NCI-H345 (cell line): ENCODE data around the gene HTRA3.
"Not testable (repeated sequence)": the region's sequence is repeated elsewhere in the genome, so short reads cannot be mapped to it uniquely, and the experiment has no call there.

Experiments used
- DNase-seq: peaks from one replicate; lab custom pipeline; 2025; lab: John Stamatoyannopoulos, UW

HTRA3 gene

DNA sequence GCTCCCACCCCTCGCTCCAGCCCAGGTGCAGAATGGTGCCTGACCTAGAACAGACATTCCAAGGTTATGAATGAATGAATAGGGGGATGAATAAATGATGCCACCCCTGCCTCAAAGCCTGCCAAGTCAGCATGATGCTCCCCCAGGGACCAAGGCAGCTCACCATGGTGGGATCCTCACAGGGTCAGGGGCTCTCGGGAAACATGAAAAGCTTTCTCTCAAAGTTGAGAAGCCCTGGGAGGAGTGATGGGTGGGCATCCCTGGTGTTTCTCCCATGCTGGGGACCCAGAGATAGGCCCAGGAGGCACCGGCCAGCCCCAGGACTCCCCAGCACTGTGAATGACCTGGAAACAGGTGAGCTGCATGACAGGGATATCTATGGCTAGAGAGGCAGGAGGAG, 58.9 kb downstream of the HTRA3 start:
- no peak for DNase-seq

DNA sequence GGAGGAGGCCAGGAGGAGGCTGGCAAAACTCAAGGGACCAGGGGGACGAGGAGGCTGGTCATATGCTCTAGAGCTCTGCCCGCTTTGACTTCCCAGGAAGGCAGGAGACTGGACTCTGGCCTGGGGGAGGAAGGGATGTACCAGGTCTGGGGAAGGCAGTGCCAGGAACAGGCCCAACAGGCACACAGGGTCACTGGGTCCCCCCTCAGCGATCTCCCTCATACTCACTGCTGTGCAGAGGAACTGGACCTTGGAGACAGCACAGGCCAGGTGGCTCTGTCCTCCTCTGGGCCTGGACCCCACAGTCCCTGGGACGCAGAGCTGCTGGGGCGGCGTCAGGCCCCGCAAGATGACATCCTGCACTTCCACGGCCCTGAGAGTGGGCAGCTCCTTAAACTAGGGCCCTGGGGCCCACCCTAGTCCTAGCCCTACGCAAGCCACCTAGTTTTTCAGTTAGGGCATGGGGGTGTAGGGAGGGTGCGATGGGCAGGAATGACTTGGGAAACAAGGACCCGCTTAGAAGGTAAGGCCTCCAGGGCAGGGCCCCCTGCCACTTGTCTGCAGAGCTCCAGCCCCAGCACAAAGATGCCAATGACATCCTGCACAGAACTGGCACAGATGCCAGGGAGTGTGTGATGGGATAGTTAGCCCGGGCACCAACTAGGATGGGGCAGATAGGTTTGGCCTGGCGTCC, 59.5 kb downstream of the HTRA3 start:
- DNase-seq: no peak

DNA sequence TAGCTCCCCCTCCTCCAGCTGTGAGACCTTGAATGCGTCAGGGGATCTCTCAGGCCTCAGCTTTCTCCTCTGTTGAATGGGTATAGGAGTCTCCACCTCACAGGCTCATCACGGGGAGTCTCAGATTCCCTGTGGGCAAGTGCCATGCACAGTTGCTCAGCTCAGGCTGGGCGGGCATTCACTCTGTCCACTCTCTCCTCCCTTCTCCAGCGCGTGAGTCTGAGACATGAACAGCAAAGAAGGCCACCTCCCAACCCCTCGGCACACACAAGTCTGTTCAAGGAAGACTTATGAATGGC, 60.0 kb downstream of the HTRA3 start:
- DNase-seq: no peak

DNA sequence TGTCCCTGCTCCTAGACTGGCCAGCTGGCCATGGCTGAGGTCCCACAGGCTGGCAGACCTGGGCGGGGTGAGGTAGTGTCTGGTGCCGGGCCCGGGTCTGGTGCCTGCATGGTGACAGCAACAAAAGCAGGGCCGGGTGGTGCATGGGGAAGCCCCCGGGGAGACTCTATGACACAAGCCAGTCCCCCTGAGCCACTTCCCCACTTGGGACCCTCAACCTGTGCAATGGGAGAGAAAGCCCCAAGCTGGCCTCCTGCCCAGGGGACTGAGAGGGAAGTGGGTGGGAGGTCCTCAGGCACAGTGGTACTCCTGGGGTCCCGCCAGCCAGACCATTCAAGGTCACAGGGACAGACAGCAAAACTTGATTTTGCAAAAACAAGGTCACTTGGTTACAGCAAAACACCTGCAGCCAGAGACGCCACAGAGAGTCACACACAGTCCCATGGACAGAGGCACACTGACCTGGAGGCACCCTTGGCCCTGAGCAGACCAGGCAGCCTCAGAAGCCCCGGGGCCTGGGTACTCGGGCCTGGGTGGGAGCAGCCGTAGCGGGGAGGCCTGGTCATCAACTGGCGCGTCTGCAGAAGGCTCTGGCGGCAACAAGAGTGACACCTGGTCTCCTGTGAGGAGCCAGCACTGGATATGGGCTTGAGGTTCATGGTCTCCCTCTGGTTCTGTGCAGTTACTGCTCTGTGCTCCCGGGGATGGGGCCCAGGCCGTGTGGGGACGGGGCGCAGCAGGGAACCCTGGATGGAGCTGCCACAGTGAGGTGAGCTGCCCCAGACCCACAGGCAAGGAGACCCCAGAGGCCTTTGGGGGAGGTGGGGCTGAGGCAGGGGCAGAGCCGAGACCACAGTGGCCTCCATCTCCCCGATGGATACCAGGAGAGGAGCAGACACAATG, 60.6 kb downstream of the HTRA3 start:
- DNase-seq: no peak

DNA sequence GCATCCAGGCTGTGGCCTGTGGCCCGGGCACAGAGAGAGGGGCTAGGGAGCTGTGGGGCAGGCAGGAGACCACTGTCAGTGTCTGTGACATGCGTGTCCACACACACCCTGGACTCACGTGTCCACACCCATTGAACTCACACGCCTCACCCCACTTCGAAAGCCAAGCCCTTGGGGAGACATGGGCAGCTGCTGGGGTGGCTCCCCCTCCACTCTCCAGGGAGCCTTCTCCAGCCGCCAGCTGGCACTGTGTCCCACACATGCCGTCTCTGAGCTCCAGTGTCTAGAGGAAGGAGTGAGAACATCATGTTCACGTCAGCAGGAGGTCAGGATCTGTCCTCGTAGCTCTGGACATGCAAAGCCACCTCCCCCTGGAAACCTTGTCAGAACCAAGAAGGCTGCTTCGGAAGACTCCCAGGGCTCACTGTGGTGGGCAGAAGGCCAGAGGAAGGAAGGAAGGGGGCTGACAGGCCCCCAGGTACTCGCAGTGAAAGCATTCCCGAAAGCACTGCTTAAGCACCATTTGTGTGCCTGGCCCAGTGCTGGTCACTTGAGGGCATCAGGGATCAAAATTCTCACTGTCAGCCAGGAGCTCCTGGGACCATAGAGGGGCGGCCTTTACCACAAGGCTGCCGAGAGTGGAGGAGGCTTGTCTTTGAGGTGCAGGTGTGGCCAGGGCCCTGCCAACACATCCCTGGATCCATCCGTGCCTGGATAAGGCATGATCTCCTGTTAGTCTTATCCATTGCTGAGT, 61.4 kb downstream of the HTRA3 start:
- no peak for DNase-seq

DNA sequence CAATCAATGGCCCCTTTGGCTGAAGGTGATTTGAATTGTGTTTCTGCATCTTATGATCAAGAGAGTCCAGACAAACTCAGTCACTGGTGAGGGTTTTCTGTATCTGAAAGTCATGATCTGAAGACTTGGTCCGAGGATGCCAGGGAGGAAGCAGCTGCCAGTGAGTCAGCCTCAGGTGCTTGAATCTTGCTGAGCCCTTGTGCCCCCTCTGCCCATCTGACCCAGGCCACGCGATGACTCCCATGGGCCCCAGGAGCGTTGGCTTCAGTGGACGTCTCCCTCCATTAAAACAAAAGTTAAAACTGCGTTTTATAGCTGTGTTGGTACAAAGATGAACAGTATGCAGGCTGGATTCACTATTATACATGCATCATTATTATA, 62.0 kb downstream of the HTRA3 start:
- DNase-seq: no peak

DNA sequence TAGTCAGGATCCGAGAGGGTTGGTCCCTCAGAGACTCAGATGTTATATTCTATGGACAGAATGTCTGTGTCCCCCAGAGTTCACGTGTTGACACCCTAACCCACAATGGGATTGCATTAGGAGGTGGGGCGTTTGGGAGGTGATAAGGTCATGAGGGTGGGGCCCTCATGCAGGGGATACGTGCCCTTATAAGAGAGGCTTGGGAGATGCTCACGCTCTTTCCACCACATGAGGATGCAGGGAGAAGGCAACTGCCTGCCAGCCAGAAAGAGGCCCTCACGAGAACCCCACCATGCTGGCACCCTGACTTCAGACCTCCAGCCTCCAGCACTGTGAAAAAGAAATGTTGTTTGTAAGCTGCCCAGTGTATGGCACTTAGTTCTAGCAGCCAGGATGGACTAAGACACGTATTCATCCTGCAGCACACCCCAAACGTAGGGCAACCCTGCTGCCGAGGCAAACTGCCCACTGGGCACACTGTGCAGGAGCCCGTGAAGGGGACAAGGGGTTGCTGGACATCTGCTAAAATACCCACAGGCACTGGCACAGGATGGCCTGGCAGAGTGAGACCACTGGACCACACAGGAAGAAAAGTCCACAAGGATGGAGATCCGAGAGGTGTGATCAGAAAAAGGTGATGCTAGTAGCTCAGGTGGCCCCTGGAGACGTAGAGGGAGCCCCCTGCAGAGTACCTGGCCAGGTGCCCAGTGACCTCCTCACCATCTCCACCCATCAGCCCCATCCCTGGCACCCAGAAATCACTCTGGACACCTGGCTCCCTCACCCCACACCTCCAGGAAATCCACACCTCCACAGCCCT, 62.7 kb downstream of the HTRA3 start:
- no peak for DNase-seq

DNA sequence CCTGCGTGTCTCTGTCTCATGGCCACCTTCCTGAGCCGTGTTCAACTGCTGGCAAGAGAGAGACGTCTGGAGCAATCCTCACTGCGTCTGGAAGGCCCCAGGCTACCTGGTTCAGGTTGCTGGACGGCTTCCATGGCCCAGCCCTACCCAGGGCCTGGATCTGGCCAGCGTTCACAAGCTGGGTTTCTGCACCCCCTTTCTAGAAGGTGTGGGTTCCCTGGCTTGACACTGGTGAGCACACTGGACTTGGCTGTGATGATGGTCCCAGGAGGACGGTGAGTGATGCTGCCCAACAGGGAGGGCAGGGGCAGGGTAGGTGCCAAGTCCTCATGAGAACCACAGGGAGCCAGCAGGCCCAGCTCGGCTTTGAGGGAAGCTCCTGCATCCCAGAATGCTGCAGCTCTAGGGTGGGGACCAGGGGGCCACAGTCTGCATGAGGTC, 63.4 kb downstream of the HTRA3 start:
- DNase-seq: no peak

DNA sequence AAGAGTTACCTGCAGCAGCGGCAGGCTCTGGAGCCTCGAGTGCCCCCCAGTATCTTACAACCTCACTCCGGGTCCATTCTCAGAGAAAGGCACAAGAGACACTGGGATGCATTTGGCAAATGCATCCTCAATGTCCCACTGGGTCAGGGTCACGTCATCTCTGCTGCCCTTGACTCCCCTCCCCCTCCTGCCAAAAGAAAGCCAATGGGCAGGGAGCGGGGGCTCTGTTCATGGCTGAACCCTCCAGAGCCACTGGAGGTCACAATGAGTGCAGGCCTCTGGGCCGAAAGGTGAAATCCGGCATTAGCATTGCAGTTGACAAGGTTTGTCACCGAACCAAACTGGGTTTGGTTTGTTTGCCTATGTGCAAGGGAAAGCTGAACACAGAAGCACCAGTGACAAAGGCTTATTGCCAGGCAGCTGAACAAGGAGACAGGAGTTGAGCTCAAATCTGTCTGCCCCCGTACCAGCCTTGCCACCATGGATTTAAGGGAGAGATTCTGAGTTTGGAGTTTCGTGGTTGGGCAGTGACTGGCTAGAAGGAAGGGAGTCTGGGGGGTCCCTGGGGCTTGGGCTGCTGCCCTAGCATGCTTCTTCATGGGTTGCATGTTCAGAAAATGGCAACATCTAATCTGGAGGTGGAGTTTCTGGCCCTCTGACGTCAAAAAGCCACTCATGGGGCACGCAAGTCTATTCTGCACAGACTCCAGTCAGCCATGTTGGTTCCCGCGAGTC, 64.3 kb downstream of the HTRA3 start:
- no peak for DNase-seq

DNA sequence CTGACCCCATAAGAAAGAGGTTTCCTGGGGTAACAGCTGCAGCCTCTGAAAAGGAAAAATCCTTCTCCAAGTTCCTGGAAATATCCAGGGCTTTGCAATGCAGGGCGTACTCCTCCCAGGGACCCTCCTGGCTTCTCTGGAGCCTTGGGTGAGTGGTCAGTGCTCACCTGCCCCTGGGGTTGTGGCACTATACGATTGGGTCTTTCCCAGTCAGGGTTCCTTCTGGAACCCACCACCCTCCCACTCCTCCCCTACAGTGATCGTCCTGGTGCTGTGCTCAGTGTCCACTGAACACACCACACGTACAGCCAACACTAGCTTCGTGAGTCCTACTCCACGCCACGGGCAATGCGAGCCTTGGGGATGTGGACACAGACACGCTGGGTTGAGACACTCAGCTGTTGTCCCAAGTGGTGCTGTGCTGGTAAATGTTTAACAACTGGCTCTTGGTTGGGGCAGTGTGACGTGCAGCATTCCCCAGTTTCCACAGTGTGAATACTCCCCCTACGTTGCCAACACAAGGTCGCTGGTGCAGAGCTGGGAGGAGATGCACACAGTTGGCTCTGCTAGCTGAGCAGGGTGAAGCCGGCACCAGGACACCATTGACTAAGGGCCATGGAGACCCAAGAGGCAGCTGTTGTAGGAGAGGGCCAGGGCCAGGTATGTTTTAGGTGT, 65.4 kb downstream of the HTRA3 start:
- DNase-seq: no peak

DNA sequence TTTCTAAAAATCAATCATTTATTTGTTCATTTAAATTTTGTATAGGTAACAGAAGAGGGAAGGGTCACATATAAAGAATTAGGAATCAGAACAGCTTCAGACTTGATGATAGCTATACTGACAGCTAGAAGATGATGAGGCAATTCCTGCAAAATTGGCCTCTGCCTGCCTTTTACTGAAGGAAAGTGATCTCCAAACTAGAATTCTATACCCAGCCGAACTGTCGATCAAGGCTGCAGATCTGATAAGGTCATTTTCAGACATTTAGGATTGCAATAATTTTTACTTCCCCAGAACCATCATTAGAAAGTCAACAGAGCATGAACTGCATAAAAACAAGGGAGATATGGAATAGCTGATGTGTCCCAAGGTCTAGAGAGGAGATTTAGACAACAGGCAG, 66.3 kb downstream of the HTRA3 start:
- DNase-seq: no peak

DNA sequence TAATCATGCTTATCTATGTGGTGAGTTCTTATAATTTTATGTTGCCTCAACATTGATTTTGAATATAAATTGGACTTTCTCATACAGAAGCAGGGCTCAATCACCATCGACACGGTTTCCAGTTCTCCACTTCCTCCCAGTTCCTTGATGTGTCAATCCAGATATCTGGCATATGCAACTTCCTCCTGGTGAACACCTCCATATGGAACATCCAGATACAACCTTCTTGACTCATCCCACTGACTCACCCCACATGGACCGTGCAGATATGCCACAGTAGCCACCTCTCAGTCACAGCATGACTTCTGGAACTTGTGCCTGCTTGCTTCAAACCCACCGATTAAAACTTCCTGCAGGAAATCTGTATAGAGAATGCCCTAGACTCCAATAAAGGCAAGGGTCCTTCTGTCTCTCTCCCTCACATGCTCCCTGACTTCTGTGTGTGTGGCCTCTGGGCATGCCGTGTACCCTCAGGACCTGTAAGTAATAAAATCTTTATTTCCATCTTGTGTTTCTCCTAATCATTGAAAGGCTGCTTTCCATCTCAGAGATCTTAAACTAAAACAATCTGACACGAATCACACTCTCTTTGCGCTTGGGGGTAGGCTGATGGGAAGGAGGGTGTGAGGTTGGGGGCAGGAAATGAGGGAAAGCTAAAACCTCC, 67.0 kb downstream of the HTRA3 start:
- DNase-seq: no peak

DNA sequence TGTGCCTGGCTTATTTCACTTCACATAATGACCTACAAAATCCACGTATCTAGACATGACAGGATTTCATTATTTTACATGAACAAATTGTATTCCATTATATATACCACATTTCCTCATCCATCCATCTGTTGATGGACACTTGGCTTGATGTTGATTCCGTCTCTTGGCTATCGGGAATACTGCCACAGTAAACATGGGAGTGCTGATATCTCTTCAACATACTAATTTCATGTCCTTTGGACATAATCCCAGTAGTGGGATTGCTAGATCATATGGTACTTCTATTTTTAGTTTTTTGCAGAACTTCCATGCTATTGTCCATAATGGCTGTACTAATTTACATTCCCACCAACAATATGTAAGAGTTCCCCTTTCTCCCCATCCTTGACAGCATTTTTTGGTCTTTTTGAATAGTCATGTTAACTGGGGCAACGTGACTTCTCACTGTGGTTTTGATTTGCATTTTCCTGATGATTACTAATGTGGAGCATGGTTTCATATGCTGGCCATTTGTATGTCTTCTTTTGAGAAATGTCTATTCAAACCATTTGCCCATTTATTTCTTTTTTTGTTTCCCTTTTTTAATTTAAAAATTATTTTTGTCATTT, 68.9 kb downstream of the HTRA3 start:
- no peak for DNase-seq

DNA sequence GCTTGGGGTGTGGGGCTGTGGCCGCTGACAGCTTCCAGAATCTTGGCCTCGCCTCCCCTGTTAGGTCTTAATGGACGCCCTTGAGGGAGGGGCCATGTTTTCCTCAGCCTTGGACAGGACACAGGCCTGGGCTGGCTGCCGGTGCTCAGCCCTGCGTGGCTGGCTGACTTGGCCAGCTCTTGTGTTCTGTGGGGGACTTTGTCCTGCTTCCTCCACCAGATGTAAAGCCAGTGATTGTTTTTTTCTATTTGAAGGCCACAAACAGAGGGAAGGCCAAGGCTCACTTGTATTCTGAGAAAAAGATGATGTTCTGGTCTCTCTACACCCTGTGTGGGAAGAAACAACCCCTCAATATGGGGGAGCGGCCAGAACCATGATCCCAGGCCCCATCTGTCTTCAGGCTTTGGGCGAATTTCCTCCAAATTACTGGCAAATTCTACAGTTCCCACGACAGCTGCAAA, 71.3 kb downstream of the HTRA3 start:
- DNase-seq: no peak

DNA sequence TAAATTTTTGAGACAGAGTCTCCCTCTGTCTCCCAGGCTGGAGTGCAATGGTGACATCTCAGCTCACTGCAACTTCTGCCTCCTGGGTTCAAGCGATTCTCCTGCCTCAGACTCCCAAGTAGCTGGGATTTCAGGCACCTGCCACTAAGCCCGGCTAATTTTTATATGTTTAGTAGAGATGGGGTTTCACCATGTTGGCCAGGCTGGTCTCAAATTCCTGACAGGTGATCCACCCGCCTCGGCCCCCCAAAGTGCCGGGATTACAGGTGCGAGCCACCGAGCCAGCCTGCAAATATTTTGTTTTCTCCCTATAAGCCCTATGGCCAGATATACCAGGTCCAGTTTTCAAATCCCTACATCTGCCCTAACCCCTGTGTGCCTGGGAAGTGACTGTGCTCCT, 71.7 kb downstream of the HTRA3 start:
- DNase-seq: not testable (repeated sequence)

DNA sequence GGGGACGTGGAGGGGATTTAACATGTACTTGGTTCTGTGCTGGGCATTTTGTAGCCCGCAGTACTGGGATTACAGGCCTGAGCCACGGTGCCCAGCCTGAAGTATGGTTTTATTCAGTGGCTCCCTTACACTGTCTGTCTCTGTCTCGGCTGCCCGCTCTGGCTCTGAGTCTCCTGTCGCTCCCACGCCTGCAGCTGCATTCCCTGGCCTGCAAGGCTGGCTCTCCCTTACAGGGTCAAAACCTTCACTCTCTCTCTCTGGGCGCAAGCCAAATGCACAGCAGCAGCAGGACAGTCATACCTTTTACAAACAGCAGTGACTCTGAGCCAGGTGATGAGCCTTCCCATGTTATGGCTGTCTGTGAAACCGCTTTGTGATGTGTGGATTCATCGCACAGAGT, 72.1 kb downstream of the HTRA3 start:
- DNase-seq: no peak

DNA sequence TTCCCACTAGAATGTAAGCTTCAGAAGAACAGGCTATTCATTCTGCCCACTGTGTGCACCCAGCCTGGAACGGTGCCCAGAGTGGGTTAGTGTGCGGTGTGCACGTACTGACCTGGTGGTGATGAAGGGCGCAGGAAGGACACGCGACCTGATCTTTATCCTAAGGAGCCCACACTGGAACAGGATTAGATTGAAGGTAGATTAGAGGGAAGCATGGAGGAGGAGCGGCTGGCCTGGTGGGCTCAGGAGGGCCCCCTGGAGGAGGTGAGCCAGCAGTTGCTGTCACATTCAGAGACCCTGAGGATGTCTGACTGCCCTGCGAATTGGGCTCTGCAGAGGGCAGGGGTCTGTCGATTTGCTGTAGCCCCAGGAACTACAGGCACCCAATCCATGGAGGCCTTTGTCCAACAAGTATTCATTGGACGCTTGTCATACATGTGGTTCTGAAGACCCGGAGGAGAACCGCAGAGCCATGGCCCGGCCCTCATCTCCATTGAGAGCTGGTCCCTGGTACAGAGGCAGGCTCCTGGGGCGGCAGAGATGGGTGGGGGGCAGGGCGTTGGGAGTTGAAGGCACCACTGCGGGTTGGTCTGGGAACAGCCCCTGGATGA, 73.2 kb downstream of the HTRA3 start:
- no peak for DNase-seq

DNA sequence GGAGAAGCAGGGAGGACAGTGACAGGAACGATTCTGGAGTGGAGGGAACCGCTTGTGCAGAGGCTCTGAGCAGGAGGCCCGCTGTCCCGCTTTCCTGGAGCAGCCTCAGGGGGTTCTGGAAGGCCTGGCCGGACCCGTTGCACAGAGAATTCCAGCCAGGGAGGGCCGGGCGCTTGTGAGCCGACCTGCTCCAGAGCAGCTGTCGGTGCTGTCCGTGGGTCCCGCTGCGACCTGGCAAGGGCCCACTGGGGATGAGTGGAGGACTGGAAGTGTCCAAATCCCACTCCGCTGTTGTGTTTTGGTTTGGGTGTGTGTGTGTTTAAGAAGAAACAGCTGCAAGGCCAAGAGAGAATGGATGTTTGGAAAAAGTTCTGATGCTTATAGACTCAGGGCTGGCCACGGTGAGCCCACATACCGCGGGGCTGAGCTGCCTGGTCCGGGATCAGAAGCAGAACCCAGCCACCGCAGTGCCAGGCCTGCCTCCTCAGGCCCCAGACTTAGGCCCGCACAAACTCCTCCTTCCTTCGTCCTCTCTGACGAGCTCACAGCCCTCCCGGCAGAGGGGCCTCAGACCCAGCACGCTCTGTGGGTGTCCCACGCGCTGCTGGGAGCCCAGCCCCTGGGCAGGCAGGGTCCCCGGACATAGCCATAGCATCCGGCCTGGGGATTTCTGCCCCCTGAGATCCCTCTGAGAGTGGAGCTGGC, 73.9 kb downstream of the HTRA3 start:
- no peak for DNase-seq

DNA sequence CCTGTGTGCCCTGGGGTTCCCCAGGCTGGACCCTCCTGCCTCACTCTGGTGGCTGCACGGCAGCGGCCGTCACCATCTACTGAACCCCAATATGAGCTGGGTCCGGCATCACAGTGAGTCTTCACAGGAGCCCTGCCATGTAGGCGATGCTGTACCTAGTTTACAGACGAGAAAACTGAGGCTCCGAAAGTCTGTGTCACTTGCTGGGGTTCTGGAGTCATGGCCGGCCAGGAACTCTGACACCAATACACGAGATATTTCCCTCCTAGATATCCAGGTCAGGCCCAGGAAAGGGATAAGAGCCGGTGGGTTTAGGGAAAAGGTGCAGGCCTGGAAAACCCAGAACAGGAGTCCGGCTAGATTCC, 74.4 kb downstream of the HTRA3 start:
- no peak for DNase-seq
